HG03135 (cell line): ENCODE data around the gene JAML.
A peak's percentile ranks its signal among the peaks of the same experiment; 100 is the strongest.

Source experiments
- ATAC-seq: cut with Tn5 transposase; IDR thresholded peaks from one replicate; pipeline ENCODE4 v1.9.1; 2021; ENCODE audit warnings: mild to moderate bottlenecking, moderate library complexity; ENCODE audit not compliant: unreplicated experiment

JAML gene

DNA sequence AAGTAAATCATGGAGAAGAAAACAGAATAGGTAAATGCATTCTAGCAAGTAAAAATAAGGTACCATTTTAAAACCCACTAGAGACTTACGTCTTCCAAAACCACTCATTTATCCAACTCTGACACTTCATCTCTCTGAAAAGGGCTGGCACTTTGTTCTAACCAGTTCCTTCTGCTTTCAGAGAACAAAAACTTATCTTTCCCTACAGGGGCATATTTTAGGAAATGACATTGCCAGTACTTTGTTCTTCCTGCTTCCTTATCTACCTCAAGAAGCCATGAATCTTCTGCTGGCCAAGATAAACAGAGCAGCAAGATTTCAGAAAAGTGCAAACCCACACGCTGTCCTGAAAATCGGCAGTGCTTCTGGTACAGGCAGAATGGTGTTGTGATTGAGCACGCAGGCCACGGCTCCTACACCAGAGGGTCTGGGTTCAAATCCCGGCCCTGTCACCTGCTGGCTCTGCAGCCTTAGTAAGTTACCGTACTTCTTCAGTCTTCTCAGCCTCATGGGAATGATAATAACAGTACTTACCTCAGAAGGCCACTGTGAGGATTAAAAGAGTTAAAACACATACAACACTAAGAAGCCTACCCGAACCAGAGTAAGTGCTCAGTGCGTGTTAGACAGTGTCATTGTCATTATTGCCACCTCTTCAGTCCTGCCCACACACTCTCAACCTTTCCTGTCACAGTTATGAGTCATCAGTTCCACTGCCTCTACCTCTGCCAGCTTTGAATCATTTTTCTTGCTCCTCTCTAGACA is 16.4 kb upstream of the JAML start:
- ATAC-seq = peak; percentile 76

DNA sequence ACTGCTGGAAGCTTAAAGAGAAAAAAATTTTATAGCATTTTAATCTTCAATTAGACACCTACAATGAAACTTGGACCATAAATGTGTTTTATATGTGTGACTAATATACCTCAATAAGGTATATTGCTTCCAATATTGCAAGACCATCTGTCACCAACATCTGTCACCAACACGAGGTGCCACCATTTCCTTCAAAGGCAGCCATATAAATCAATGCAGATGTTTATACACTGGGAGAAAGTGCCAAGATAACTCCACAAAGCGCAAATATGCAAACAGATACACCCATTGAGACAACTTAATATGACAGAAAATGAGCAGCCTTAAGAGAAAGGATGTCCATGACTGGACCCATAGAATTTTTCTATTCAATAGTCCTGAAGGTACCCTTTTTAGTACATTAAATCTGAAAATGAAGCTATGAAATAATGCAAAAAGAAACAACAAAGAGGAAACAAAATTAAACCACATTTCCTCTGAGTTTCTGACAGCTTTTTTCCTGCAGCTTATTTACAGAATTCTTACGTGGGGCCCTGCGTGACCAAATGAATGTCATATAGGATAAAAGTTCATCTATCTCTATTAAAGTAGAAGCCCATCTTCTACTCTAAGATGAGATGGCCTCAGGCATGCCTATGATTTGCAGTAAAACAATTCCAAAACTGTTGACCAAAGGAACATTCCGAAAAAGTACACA is 14.8 kb upstream of the JAML start:
- ATAC-seq = no peak

DNA sequence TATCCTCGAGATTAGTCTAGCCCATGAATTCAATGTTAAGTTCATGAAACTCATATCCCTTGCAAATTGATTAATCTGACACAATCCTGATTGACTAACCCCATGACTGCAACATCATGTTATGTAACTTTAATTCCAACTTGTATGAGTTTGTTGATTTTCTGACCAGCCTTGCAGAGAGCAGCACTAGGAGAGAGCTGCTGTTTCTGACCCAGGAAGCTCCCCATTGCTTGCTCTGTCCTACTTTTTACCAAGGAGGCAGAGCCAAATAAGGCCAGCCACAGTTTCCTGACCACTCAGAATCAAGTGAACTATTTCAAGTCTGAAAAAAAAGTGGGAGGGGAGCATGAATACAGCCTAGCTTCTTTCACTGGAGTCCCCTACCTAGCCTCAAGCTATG is 14.1 kb upstream of the JAML start:
- ATAC-seq = no peak

GRCh38 chr11:118238421-118238820 is 13.6 kb upstream of the JAML start:
- ATAC-seq = no peak

- no peak for ATAC-seq
These were observed 11.4 kb upstream of the JAML start for GRCh38 chr11:118236170-118236569.

DNA sequence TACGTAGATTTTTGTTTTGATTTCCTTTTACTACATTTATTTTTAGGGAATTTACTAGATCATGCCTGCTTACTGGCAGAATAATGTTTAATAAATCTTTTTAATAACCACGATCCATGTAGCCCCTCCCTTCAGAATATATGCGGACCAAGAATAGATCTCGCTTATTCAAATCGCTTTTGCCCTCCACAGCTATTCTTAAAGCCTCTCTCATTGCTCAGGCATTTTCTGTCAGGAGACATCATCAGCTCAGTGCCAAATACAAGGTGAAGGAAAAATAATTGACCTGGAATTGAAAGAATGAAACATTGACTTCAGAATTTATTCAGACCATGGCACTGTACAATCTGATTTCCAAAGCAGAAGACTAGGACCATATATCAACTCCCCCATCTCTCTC is 10.0 kb upstream of the JAML start:
- no peak for ATAC-seq

DNA sequence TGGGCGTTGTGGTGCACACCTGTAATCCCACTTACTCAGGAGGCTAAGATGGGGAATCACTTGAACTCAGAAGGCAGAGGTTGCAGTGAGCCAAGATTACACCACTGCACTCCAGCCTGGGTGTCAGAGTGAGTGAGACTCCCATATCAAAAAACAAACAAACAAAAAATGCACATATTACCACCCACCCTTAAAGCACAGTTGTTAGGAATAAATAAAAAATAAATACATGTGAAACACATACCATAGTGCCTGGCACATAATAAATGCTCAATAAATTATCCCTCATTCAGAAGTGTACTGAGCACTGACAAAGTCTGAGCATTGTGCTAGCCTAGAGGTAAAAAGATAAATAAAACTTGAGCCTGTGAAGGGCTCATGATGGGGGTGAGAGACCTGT is 9.0 kb upstream of the JAML start:
- ATAC-seq = no peak

DNA sequence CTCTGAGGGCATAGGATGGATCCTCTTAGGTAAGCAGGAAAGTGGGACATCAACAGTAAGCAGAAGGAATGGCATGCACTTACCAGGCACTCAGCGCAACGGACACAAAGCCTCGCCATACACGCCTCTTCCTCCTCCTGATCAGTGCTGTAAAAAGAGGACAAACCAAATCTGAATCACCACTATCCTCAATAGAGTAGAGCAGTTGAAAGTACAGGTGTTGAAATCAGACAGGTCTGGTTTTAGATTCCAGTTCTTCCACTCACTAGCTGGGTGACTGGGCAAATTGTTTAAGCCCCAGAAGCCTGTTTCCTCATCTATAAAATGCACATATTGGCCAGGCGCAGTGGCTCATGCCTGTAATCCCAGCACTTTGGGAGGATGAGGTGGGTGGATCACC is 8.6 kb upstream of the JAML start:
- ATAC-seq = no peak

DNA sequence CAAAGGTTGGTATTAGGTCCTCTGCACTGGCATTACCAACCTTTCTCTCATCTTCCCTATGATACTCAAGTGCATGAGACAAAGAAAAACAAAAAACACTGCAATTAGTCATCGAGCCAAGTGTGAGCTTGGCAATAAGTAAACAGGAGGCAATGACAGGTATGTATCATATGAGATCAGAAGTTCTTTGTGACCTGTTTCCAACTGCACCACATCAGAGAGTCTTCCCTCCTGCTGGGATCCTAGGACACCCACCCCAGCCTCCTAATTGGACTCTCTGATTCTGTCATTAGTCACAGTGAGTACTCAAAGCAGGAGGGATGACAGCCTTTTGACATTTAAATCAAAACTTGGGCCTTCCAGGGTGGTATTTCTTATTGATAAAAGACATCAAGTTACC is 7.8 kb upstream of the JAML start:
- no peak for ATAC-seq

GRCh38 chr11:118231461-118231860 is 6.7 kb upstream of the JAML start:
- no peak for ATAC-seq

- no peak for ATAC-seq
These were observed 5.3 kb upstream of the JAML start for GRCh38 chr11:118230088-118230487.

DNA sequence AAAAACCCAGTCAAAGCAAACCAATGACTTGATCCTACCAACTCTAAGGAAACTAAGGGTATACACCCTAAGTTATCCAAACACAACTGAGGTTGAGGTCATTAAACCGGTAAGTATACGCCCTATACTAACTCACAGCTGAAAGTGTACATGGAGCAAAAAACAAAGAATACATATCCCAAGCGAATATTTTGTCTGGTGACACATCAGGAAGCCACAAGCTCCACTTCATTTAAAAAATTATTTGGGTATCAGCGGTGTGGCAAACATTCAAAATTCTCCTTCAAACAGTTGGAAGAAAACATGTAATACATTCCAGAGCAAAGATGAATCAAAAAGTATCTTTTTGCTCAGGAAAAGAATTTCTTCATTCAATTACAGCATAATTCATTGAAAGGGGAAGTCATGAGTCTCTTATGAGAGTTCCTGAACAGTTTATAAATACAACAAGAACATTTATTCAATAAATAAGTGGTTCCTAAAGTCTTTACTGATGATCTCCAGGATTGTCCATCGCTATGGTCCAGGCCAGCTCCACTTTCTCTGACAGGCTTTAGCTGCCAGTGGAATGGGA is 4.5 kb upstream of the JAML start:
- no peak for ATAC-seq

- peak; percentile 46 for ATAC-seq
These were observed 3.3 kb upstream of the JAML start for GRCh38 chr11:118227865-118228785.

DNA sequence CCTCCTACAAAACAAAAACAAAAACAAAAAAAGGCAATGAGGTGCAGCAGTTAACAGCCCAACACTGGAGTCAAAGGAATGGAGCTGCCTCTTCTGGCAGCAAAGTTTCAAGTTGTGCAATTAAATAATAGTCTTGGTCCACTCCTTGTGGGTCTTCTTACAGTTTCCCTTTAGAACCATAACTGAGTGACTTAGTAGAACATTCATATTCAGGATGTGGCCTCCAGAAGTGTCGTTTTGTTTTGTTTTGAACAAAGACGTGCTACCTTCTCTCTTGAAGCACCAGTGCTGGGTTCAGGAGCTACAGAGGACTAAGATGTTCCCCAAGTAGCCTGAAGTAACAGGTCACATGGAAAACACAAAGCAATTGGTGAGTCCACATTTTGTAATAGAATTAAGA is 2.0 kb upstream of the JAML start:
- no peak for ATAC-seq

DNA sequence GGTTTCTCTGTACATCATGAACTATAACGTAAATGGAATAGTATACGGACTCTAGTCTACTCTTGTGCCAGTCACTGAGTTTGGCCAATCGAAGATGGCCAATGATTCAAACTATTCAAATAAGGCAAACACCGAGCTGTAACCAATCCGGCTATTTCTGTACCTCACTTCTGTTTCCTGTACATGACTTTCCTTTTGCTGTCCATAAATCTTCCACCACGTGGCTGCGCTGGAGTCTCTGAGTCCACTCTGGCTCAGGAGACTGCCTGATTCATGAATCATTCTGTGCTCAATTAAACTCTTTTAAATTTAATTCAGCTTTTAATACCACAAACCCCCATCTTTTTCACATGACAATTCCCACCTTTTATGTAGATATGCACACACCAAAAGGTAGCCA is 1.5 kb upstream of the JAML start:
- no peak for ATAC-seq

GRCh38 chr11:118223992-118224391 is 819 bp downstream of the JAML start:
- no peak for ATAC-seq

GRCh38 chr11:118223570-118223969 is 1.2 kb downstream of the JAML start:
- no peak for ATAC-seq

DNA sequence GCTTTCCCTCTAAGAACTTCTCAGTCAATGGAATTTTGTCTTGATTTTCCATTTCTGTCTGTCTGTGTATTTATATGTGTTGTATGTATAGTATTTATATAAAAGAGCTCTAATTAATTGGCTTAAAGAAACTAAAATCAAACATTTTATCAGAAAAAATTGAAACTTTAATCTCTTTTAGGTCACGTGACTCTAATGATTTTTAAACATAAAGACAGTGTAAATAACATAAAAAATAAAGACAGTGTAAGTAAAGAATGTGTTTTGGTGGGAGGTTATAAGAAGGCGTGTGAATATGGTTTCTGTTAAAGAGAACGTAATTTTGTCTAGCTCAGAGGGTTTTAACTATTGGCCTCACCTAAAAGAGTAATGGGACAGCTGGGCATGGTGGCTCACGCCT is 2.4 kb downstream of the JAML start:
- ATAC-seq = no peak

DNA sequence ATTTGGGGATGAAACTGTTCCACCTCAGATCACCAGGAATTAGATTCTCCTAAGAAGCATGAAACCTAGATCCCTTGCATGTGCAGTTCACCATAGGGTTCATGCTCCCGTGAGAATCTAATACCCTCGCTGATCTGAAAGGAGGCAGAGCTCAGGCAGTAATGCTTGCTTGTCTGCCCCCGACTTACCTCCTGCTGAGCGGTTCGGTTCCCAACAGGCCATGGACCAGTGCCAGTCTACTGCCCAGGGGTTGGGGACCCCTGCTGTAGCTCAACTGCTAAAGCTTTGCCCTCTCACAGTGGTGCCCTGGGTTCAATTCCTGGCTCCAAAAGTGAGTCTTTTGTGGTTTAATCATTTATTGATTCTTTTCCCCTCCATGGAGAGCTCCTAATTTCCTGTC is 3.4 kb downstream of the JAML start:
- ATAC-seq = no peak

GRCh38 chr11:118219732-118220131 is 5.1 kb downstream of the JAML start:
- ATAC-seq = no peak

DNA sequence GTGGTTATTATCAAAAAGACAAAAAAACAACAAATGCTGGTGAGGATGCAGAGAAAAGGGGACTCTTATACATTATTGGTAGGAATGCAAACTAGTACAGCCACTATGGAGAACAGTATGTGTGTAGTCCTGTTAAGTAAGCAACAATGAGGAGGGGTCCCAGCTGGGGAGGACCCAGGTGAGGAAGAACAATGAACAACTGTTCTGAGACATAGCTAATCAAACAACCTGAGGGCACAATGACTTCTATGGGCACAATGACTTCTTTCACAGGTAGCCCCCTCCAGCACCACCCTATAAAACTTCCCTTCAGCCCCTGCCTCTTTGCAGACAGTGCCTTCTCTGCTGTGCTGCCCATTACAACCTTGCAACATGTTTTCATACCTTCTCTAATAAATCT is 5.6 kb downstream of the JAML start:
- no peak for ATAC-seq
